GM21786 (cell line): ENCODE measurements around the gene PLEKHG4B.
"Not testable (repeated sequence)": the region's sequence is repeated elsewhere in the genome, so short reads cannot be mapped to it uniquely, and the experiment has no call there.

Source experiments
- ATAC-seq: cut with Tn5 transposase; IDR thresholded peaks from one replicate; pipeline ENCODE4 v1.9.1; 2021; ENCODE audit not compliant: unreplicated experiment

The PLEKHG4B gene

DNA sequence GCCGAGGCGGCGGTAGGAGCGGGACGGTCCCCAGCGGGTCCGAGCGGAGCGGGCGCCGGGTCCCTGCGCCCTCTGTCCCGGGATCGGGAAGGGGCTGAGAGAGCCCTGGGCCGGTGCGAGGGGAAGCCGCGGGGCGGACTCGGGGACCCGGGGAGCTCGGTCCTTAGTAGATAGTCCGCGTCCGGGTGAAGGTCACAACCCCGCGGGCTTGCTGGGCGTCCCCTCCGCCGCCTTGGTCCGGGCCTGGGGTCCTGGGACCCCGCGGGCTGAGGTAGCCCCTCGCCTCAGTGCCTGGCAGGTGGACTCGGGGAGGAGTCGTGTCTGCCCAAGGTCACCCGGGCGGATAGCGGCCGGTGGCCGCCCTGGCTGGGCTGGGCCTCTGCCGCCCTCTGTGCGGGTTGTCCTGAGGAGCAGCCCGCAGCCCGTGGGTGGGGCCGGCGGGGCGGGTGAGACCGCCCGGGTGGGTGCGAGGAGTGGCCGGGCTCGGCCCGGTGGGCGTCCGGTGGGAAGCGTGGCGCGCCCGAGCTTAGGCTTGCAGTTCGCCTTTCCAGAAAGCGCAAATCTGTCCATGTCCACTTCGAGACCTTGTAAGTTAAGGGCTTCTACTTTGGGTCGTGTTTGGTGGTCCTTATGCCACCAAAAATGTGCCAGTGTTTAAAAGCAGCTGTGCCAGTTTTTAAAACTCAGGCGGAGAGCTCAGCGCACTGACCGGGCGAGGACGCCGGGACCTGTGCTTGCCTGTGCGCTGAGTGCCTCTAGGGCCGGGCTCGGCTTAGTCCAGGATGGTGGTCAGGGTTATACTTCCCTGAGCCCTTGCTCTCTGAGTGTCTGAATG is 126.7 kb downstream of the PLEKHG4B start:
- peak; percentile 25 for ATAC-seq

DNA sequence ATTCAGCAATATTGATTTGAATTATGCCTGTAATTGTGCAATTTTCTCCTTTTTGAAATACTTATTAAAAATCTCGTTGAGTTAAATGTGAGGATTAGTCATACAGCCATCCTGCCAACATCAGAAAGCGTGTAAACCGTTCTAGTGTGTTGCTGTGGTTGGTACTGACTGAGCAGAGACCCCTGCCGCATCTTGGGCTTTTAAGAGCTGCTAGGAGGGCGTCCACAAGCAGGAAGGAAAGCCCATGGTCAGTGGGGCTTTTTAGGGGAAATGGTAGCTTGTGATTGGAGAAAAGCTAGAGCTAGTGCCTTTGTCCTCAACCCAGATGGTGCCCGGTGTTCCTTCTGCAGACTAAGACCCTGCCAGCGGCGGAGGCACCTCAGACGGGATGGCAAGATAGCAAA is 127.5 kb downstream of the PLEKHG4B start:
- ATAC-seq: no peak

DNA sequence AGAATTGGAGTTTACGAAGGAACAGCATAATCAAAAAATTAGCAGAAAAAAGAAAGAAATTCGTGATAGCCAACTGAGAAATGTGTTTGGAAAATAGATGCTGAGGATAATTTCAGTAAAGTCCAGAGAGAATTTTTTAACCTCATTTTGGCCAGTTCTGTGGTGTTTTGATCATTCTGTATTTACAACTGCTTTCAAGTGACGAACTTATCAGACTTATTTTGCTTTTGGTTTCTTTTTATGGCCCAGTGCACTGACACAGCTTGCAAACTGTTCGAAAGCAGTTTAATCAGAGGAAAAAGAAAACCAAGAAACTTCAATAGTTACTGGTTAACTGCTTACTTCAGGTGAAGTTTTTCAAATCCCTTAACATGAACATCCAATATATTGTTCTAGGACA is 128.0 kb downstream of the PLEKHG4B start:
- ATAC-seq: peak; percentile 34

DNA sequence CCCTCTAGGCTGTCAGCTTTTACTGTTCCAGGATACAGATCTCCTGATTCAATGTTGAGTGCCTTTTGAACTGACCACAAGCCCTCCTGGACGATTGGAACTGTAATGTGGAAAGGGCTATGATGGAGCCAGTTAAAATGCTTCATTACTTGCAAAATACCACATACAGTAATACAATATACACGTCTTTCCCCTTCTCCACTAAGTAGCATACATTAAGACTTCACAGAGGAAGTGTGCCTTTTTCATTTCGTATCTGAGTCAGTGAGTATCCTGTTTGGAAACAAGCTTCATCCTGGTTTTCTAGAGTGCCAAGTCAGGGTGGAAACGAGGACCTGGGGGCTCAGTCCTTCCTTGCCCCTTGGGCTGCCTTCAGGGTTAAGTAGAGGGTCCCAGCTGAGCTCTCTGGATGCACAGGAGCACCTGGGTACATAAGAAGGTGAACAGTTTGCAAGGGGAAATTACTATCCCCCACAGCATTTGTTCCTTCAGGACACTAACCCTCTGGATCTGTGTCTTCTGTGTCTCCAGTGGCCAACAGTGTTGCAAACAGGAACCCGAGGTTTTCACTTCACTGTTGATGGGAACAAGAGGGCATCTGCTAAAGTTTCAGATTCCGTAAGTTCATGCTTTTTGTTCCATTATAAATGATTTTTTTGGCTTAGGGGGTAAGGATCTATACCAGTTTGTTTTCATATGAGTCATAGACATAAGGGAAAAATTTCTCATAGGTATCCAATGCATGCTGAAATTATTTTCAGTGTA is 131.2 kb downstream of the PLEKHG4B start:
- not testable (repeated sequence) for ATAC-seq

DNA sequence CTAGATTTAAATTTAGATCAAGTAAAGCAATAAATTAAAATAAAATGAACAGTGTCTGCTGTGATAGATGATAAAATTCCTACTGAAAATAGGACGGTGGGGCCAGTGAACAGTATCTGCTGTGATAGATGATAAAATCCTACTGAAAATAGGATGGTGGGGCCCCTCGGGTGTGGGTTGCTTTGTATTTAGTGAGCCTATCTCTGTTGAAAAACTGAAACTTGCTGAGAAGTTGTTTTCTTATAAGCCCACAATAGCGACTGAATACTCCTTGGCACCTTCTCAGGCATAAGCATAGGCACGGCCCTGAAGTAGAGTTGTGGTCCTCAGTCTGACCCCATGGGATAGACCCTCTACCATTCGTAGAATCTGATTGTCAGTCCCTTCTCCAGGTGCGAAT is 131.8 kb downstream of the PLEKHG4B start:
- no peak for ATAC-seq

DNA sequence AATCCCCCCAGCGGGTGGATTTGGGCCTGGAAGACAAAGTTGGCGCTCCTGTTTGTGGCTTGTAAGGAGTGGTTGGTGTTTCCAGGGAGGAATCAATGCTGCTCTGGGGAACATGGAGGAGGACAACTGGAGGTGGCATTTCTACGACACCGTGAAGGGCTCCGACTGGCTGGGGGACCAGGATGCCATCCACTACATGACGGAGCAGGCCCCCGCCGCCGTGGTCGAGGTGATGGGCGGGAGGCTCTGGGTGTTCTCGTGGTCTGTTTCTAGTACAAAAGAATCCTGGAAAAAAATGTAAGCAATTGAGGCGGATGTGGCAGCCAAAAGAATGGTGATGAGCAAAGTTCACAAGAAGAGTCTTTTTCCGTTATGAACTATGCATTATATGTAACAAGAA is 133.4 kb downstream of the PLEKHG4B start:
- ATAC-seq: no peak

DNA sequence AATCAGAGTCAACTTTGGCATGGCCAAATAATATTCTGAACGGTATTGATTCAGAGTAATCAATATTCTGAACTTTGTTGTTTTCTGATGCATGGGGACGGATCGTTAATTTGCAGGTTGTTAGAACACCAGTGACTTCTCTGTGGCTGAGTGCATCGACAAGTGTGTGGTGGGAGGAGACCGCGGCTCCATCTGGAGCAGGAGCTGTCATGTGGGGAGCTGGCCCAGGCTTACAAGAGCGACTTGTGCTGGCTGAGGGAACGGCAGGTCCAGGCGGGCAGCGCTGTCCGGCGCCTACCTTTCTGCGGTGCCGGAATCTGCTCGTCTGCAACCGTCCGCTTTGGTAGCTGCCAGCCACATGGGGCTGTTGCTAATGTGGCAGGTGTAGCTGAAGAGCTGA is 135.4 kb downstream of the PLEKHG4B start:
- ATAC-seq: not testable (repeated sequence)

DNA sequence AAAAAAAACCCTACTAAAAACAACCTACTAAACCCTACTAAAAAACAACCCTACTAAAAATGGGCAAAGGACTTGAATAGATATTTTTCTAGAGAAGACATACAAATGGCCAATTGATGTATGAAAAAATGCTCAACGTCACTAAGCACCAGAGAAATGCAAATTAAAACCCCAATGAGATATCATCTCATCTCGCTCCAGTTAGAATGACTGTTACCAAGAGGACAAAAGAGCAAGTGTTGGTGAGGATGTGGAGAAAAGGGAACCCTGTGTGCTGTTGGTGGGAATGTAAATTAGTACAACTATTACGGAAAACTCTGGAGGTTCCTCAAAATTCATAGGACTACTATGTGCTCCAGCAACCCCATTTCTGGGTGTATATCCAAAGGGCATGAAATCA is 136.9 kb downstream of the PLEKHG4B start:
- ATAC-seq: no peak

DNA sequence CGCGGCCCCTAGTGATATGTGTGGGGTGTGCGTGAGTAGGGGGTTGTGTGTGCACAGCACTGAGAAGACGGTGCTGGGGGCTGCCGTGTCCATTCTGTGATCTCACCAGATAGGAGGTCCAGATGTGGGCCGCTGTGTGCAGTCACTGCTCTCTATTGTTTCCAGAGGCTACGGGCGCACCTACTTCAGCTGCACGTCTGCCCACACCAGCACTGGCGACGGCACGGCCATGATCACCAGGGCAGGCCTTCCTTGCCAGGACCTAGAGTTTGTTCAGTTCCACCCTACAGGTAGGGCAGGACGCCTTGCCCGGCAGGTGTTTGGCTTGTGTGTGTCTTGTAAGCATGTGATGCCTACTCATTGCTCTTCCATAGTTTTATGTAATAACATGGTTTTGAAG is 138.7 kb downstream of the PLEKHG4B start:
- no peak for ATAC-seq

DNA sequence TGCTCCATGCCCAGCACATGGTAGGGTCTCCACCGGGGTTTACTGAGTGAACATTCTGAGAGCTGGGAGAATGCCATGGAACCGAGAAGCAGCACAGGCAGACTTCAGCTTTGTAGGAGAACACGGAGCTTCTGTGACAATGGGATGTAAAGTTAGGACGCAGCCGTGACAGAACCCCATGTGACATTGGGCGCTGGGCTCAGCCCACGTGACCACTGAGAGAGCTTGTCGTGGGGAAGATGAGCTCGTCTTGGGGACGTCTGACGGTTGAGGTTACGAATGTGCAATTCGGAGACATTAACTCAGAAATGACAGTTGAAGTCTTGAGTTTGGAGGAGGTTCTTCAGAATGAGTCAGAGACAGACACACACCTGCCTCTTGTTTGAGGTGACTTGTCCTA is 139.7 kb downstream of the PLEKHG4B start:
- no peak for ATAC-seq

DNA sequence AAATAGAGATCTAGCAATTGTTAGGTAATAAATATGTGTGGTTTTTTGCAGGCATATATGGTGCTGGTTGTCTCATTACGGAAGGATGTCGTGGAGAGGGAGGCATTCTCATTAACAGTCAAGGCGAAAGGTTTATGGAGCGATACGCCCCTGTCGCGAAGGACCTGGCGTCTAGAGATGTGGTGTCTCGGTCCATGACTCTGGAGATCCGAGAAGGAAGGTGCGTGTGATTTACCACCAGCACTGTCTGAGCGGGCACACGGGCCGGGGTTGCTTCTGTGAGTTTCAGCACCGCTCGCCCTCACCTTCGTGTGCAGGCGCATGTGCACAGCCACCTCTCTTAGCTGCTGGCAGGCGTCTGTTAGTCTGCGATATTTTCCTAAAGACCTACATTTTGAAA is 141.5 kb downstream of the PLEKHG4B start:
- not testable (repeated sequence) for ATAC-seq

DNA sequence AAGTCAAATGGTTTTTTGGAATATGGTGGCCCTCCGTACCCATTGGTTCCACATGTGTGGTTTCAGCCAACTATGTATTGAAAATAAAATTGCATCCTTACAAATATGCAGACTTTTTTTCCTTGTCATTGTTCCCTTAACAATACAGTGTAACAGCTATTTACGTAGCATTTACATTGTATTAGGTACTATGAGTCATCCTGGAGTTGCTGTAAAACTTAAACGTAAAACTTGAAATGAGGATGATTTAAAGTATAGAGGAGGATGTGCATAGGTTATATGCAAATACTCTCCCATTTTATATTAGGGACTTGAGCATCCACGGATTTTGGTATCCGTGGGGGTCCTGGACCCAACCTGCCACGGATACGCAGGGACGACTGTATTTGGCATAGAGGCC is 142.5 kb downstream of the PLEKHG4B start:
- ATAC-seq: no peak

DNA sequence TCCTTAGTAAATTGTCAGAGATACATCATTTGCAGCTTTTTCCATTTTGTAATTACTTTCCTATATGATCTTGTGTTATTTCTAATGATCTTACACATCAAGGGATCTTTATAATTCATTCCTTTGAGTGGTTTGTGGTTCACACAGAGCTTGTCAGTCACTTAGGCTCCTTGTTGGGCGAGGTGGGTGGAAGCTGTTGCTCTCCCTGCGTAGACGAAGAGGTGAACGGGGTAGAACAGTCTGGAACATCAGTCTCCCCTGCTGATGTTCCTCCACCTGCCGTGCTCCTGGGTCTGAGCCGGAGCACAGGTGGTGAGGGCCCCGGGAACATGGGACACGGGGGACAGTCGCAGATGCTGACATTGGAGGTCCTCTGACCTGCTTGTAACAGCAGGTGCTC is 143.6 kb downstream of the PLEKHG4B start:
- ATAC-seq: not testable (repeated sequence)

DNA sequence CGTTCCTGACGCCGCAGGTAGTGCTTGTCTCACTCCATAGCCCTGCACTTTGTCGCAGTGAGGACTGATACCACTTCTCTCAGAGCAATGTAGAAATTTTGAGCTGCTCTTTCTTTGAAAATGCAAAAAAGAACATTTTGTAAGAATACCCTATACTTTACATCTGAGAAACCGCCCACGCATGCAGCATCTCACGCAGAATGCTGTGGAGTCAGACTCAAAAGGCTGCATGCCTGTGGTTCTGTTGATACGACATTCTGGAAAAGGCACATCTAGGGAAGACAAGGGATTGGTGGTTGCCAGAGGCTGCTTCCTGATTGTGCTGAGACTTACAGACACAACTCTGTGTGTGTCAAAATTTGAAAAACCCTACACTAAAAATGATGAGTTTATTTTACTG is 146.0 kb downstream of the PLEKHG4B start:
- not testable (repeated sequence) for ATAC-seq
